RWPE1 (cell line): Measurements from ENCODE around the gene ZNF837.

Experiments
- CTCF ChIA-PET: fragments of 350-600 bp; sonication (Branson Sonifier 250); formaldehyde crosslinking; extraction: SDS; loops from one replicate; lab custom pipeline; 2021; lab: Yijun Ruan, JAX
- POLR2A ChIA-PET: fragments of 400-600 bp; formaldehyde crosslinking; extraction: SDS; loops from one replicate; lab custom pipeline; 2020; ENCODE audit warnings: antibody characterized with exemption; ENCODE audit not compliant: low non-redundant PET; lab: Yijun Ruan, JAX
- DNase-seq: peaks from one replicate; pipeline ENCODE4 v3.0.0; 2012; ENCODE audit warnings: low spot score
- H3K27ac ChIP-seq: fragments of 450-650 bp; 2 replicates; pipeline ENCODE4 v1.5.1; 2017
- CTCF ChIP-seq: fragments of 450-650 bp; conservative IDR thresholded peaks from 2 replicates; pipeline ENCODE4 v1.5.1; 2017; ENCODE audit warnings: low read depth, mild to moderate bottlenecking

Gene ZNF837

GRCh38 chr19:58392945-58393724 lies 12.3 kb upstream of the ZNF837 start:
- TF ChIP-seq CTCF, result no peak
- ChIA-PET POLR2A (no interaction called here), CTCF (no interaction called here)
- no peak for DNase-seq
- peak overlapping the region; percentile 30 for H3K27ac ChIP-seq

GRCh38 chr19:58388175-58388526 lies 7.3 kb upstream of the ZNF837 start:
- ChIA-PET POLR2A (interaction anchor here (0.6 kb wide), 1 partner anchor 14 kb away, joined by 8 read pairs; no protein-coding TSS in a partner anchor), CTCF (no interaction called here)
- H3K27ac ChIP-seq, result peak overlapping the region; percentile 98
- no peak for TF ChIP-seq CTCF
- DNase-seq, result no peak

- ChIA-PET POLR2A (interaction anchor here (0.6 kb wide), 1 partner anchor 15 kb away, joined by 8 read pairs; no protein-coding TSS in a partner anchor), CTCF (interaction anchor here (0.7 kb wide), 1 partner anchor 20 kb away, joined by 4 read pairs; no protein-coding TSS in a partner anchor)
- peak overlapping the region; percentile 98 for H3K27ac ChIP-seq
- DNase-seq, result no peak
- TF ChIP-seq CTCF, result no peak
Measured at GRCh38 chr19:58387338-58388174, 6.7 kb upstream of the ZNF837 start.

- H3K27ac ChIP-seq, result peak within 1 kb of the TSS; percentile 98
- ChIA-PET CTCF (no interaction called here), POLR2A (interaction anchor here (1.2 kb wide), 1 partner anchor 22 kb away, joined by 3 read pairs; the partner anchor contains the start of gene ZNF584)
- DNase-seq, result peak; percentile 98
- no peak for TF ChIP-seq CTCF
Measured at GRCh38 chr19:58386576-58387337, 5.9 kb upstream of the ZNF837 start, which contains the start of gene RPS5. RPS5 (plus strand) TSS chr19:58387269; CDS start chr19:58388138, 869 bp downstream.

GRCh38 chr19:58385891-58386575 lies 5.2 kb upstream of the ZNF837 start:
- POLR2A ChIA-PET, result interaction anchor here (1.2 kb wide), 1 partner anchor 23 kb away, joined by 3 read pairs; the partner anchor contains the start of gene ZNF584

More at GRCh38 chr19:58385891-58386575, 5.2 kb upstream of the ZNF837 start:
- CTCF ChIA-PET, result no interaction called here
- no peak for DNase-seq
- TF ChIP-seq CTCF, result no peak
- H3K27ac ChIP-seq, result peak overlapping the region; percentile 98
